Lower leg skin (tissue), 3 donors: ENCODE measurements around the gene UVSSA.

Experiments
- CTCF ChIP-seq, 3 donors: fragments of 450-650 bp; IDR thresholded peaks; one replicate each; pipeline ENCODE4 v1.5.1; 2016; ENCODE audit warnings: antibody characterized with exemption in 3 of 3, mild to moderate bottlenecking in 3 of 3, moderate library complexity in 2 of 3
- POLR2A ChIP-seq, 2 donors: fragments of 450-650 bp; IDR thresholded peaks; one replicate each; pipeline ENCODE4 v1.6.1; 2016 to 2017; ENCODE audit warnings: antibody characterized with exemption in 2 of 2, mild to moderate bottlenecking in 1 of 2, moderate library complexity in 1 of 2

GRCh38 chr4:1354983-1355275 lies 7.9 kb downstream of the UVSSA start:
- TF ChIP-seq CTCF (IDR thresholded peaks at IDR 0.05) (no peak), POLR2A (IDR thresholded peaks at IDR 0.05) (no peak)
